GM12878 (cell line): ENCODE results near the gene MAGI2.

Source experiments
- CBX3 ChIP-seq: fragments of 200-600 bp; sonication (generic); IDR thresholded peaks from 2 replicates; pipeline ENCODE4 v1.6.1; 2016; ENCODE audit warnings: low read depth, borderline replicate concordance
- EP300 ChIP-seq, 2 experiments: fragments of 150-350 bp in 1 of 2; IDR thresholded peaks; 2 replicates each; pipeline ENCODE4 v1.6.1; 2011 to 2012; ENCODE audit warnings: low read depth in 2 of 2, low read length in 2 of 2, borderline replicate concordance in 1 of 2, improper control_type of control experiment in 1 of 2, inconsistent platforms in 1 of 2; ENCODE audit not compliant: control insufficient read depth in 1 of 2
- FOXM1 ChIP-seq: IDR thresholded peaks from 2 replicates; pipeline ENCODE4 v1.6.1; 2012; ENCODE audit warnings: low read depth, mild to moderate bottlenecking, inconsistent platforms, low read length, moderate library complexity
- HCFC1 ChIP-seq: fragments of 150-350 bp; IDR thresholded peaks from 2 replicates; pipeline ENCODE4 v1.6.1; 2014; ENCODE audit warnings: low read length
- SIX5 ChIP-seq: IDR thresholded peaks from 2 replicates; pipeline ENCODE4 v1.6.1; 2011; ENCODE audit warnings: mild to moderate bottlenecking, low read depth, low read length, moderate library complexity; ENCODE audit not compliant: severe bottlenecking
- SP1 ChIP-seq: IDR thresholded peaks from one replicate; pipeline ENCODE4 v1.6.1; 2011; ENCODE audit warnings: low read depth, low read length
- SUPT20H ChIP-seq: IDR thresholded peaks from 2 replicates; pipeline ENCODE4 v1.6.1; 2011; ENCODE audit warnings: low read depth, mild to moderate bottlenecking, low read length, moderate library complexity, borderline replicate concordance; ENCODE audit not compliant: control insufficient read depth
- TCF7 ChIP-seq: IDR thresholded peaks from 2 replicates; pipeline ENCODE4 v1.6.1; 2014; ENCODE audit warnings: antibody characterized with exemption, borderline replicate concordance
- ZNF217 ChIP-seq: fragments of 450-650 bp; IDR thresholded peaks from 2 replicates; pipeline ENCODE4 v1.6.1; 2017; ENCODE audit warnings: antibody characterized with exemption, mild to moderate bottlenecking
- TF ChIP-seq, protein P1 (sequence below): IDR thresholded peaks from 2 replicates; pipeline ENCODE4 v1.6.1; 2012; ENCODE audit warnings: low read depth, low read length, improper control_type of control experiment
- TF ChIP-seq, protein P2 (sequence below), 3 experiments: IDR thresholded peaks in 2 of 3; conservative IDR thresholded peaks in 1 of 3; 2 replicates each; pipeline ENCODE4 v1.5.1; 2011; ENCODE audit warnings: low read depth in 3 of 3, low read length in 3 of 3, mild to moderate bottlenecking in 3 of 3, control low read depth in 2 of 3, moderate library complexity in 2 of 3, inconsistent platforms in 1 of 3, mixed read lengths in 1 of 3; ENCODE audit not compliant: control insufficient read depth in 2 of 3, insufficient read depth in 1 of 3; ENCODE audit errors: extremely low read depth in 1 of 3
- TF ChIP-seq, protein P3 (sequence below): IDR thresholded peaks from 2 replicates; pipeline ENCODE4 v1.6.1; 2012; ENCODE audit warnings: mild to moderate bottlenecking, low read depth, low read length

DNA sequence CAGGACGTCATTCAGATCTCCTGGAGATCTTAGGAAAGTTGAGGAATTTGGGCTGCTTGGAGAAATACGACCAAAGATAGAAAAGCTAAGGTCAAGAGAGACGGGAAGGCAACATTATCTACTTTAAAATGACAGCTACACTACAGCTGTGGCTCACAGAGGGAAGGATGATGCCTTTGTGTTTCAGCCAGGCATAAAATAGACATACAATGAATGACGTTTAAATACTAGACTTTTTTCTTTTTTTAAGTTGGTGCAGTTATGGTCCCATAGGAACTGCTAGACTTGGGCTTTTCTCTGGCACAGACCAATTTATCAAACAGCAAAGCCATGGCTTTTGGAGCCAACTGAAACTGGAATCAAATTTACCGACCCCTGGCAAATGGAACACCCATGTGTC is 164.8 kb downstream of the MAGI2 start:
- TF ChIP-seq, protein P1, sequence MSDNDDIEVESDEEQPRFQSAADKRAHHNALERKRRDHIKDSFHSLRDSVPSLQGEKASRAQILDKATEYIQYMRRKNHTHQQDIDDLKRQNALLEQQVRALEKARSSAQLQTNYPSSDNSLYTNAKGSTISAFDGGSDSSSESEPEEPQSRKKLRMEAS, result no peak
- TF ChIP-seq SIX5, result no peak
- TF ChIP-seq FOXM1, result no peak
- TF ChIP-seq, protein P2, sequence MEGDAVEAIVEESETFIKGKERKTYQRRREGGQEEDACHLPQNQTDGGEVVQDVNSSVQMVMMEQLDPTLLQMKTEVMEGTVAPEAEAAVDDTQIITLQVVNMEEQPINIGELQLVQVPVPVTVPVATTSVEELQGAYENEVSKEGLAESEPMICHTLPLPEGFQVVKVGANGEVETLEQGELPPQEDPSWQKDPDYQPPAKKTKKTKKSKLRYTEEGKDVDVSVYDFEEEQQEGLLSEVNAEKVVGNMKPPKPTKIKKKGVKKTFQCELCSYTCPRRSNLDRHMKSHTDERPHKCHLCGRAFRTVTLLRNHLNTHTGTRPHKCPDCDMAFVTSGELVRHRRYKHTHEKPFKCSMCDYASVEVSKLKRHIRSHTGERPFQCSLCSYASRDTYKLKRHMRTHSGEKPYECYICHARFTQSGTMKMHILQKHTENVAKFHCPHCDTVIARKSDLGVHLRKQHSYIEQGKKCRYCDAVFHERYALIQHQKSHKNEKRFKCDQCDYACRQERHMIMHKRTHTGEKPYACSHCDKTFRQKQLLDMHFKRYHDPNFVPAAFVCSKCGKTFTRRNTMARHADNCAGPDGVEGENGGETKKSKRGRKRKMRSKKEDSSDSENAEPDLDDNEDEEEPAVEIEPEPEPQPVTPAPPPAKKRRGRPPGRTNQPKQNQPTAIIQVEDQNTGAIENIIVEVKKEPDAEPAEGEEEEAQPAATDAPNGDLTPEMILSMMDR (IDR thresholded peaks at IDR 0.05 in 2 of 3, conservative IDR thresholded peaks at IDR 0.05 in 1 of 3; ENCODE audit: control insufficient read depth in 2 of 3, extremely low read depth in 1 of 3, insufficient read depth in 1 of 3, low read depth in 3 of 3, low read length in 3 of 3), result no peak
- no peak for TF ChIP-seq EP300 (IDR thresholded peaks at IDR 0.05; ENCODE audit: borderline replicate concordance in 1 of 2, control insufficient read depth in 1 of 2, low read depth in 2 of 2, low read length in 2 of 2)
- TF ChIP-seq CBX3, result no peak
- TF ChIP-seq SP1, result no peak
- TF ChIP-seq SUPT20H, result no peak
- TF ChIP-seq, protein P3, sequence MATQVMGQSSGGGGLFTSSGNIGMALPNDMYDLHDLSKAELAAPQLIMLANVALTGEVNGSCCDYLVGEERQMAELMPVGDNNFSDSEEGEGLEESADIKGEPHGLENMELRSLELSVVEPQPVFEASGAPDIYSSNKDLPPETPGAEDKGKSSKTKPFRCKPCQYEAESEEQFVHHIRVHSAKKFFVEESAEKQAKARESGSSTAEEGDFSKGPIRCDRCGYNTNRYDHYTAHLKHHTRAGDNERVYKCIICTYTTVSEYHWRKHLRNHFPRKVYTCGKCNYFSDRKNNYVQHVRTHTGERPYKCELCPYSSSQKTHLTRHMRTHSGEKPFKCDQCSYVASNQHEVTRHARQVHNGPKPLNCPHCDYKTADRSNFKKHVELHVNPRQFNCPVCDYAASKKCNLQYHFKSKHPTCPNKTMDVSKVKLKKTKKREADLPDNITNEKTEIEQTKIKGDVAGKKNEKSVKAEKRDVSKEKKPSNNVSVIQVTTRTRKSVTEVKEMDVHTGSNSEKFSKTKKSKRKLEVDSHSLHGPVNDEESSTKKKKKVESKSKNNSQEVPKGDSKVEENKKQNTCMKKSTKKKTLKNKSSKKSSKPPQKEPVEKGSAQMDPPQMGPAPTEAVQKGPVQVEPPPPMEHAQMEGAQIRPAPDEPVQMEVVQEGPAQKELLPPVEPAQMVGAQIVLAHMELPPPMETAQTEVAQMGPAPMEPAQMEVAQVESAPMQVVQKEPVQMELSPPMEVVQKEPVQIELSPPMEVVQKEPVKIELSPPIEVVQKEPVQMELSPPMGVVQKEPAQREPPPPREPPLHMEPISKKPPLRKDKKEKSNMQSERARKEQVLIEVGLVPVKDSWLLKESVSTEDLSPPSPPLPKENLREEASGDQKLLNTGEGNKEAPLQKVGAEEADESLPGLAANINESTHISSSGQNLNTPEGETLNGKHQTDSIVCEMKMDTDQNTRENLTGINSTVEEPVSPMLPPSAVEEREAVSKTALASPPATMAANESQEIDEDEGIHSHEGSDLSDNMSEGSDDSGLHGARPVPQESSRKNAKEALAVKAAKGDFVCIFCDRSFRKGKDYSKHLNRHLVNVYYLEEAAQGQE, result no peak
- no peak for TF ChIP-seq HCFC1
- no peak for TF ChIP-seq TCF7
- no peak for TF ChIP-seq ZNF217
